ENCODE data around the gene IGSF8.

The IGSF8 gene

GRCh38 chr1:160101037-160101716 is 2.8 kb upstream of the IGSF8 start:
- TF ChIP-seq, protein P1, sequence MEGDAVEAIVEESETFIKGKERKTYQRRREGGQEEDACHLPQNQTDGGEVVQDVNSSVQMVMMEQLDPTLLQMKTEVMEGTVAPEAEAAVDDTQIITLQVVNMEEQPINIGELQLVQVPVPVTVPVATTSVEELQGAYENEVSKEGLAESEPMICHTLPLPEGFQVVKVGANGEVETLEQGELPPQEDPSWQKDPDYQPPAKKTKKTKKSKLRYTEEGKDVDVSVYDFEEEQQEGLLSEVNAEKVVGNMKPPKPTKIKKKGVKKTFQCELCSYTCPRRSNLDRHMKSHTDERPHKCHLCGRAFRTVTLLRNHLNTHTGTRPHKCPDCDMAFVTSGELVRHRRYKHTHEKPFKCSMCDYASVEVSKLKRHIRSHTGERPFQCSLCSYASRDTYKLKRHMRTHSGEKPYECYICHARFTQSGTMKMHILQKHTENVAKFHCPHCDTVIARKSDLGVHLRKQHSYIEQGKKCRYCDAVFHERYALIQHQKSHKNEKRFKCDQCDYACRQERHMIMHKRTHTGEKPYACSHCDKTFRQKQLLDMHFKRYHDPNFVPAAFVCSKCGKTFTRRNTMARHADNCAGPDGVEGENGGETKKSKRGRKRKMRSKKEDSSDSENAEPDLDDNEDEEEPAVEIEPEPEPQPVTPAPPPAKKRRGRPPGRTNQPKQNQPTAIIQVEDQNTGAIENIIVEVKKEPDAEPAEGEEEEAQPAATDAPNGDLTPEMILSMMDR (IDR thresholded peaks at IDR 0.05; ENCODE audit: extremely low read depth, insufficient read depth, missing control alignments), result peak; percentile 85
- peak; percentile 84 for DNase-seq (ENCODE audit: low spot score)
- in situ Hi-C loops (cut with MboI; ENCODE audit: low pct_unique_long_range_greater_than_20kb, low sequenced_read_pairs, unreplicated experiment), result no loop called here

DNA sequence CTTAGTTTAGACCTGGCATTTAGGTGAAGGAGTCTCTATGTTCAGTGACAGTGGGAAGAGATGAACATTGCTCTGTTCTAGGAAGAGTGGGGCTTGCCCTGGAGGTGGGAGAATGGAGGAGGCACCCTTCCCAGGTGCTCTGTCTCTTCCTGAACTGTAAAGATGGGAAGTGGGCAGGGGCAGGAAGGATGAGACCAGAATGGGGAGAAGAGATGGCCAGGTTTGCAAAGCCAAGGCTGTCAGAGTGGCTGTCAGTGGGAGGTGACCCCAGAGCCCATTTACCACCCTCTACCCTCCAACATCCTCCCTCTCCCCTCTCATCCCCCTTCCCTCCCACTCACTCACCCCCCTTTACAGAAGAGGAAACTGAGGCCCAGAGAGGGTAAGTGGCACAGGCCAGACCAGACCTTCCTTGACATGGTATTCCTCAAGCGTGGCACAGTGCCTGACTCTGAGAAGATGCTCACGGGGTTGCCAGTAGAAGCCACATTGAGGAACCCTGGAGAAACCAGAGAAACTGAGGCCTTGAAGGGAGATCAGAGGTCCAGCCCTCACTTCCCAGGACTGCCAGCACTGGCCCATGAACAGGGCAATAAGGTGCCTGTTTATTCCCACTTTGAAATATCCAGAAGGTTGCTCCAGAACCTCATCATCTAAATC is 1.4 kb upstream of the IGSF8 start:
- TF ChIP-seq, protein P1 (IDR thresholded peaks at IDR 0.05; ENCODE audit: extremely low read depth, insufficient read depth, missing control alignments), result no peak
- no peak for DNase-seq (ENCODE audit: low spot score)
- in situ Hi-C loops (cut with MboI; ENCODE audit: low pct_unique_long_range_greater_than_20kb, low sequenced_read_pairs, unreplicated experiment), result no loop called here

GRCh38 chr1:160098852-160099561 is 588 bp upstream of the IGSF8 start:
- TF ChIP-seq, protein P1 (IDR thresholded peaks at IDR 0.05; ENCODE audit: extremely low read depth, insufficient read depth, missing control alignments), result no peak
- in situ Hi-C loops (cut with MboI; ENCODE audit: low pct_unique_long_range_greater_than_20kb, low sequenced_read_pairs, unreplicated experiment), result no loop called here
- DNase-seq (ENCODE audit: low spot score), result peak; percentile 99

GRCh38 chr1:160097151-160097910 is 1.1 kb downstream of the IGSF8 start:
- peak; percentile 47 for DNase-seq (ENCODE audit: low spot score)
- TF ChIP-seq, protein P1 (IDR thresholded peaks at IDR 0.05; ENCODE audit: extremely low read depth, insufficient read depth, missing control alignments), result no peak
- in situ Hi-C loops (cut with MboI; ENCODE audit: low pct_unique_long_range_greater_than_20kb, low sequenced_read_pairs, unreplicated experiment), result no loop called here

GRCh38 chr1:160096274-160097116 is 1.9 kb downstream of the IGSF8 start:
- TF ChIP-seq, protein P1 (IDR thresholded peaks at IDR 0.05; ENCODE audit: extremely low read depth, insufficient read depth, missing control alignments), result no peak
- in situ Hi-C loops (cut with MboI; ENCODE audit: low pct_unique_long_range_greater_than_20kb, low sequenced_read_pairs, unreplicated experiment), result no loop called here
- no peak for DNase-seq (ENCODE audit: low spot score)

Measured in GM13977 (cell line).